Measurements from ENCODE around the gene PLCL1. TPM values are rescaled to one million over a fixed set of nuclear protein-coding genes. Genes with fewer than 3 reads are reported as not detected.

Gene PLCL1
- total and polyA plus RNA-seq, 12 donors = 1.6 to 24.0 (median 4.9) TPM

- intact Hi-C loops (cut with DNase I) = no loop called here
- 91 to 97% (median 95%) methylated on average over 2 of the region's 2 CpGs for WGBS, 4 donors
- TF ChIP-seq POLR2A (IDR thresholded peaks at IDR 0.05) = no peak
- TF ChIP-seq, protein P1, sequence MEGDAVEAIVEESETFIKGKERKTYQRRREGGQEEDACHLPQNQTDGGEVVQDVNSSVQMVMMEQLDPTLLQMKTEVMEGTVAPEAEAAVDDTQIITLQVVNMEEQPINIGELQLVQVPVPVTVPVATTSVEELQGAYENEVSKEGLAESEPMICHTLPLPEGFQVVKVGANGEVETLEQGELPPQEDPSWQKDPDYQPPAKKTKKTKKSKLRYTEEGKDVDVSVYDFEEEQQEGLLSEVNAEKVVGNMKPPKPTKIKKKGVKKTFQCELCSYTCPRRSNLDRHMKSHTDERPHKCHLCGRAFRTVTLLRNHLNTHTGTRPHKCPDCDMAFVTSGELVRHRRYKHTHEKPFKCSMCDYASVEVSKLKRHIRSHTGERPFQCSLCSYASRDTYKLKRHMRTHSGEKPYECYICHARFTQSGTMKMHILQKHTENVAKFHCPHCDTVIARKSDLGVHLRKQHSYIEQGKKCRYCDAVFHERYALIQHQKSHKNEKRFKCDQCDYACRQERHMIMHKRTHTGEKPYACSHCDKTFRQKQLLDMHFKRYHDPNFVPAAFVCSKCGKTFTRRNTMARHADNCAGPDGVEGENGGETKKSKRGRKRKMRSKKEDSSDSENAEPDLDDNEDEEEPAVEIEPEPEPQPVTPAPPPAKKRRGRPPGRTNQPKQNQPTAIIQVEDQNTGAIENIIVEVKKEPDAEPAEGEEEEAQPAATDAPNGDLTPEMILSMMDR (IDR thresholded peaks at IDR 0.05) = no peak
- Histone ChIP-seq H3K27me3 (no peaks in the 10 kb centered on the region), H3K36me3 (replicated peaks in 1 of 2) (no peaks in the 10 kb centered on the region), H3K9me3 (replicated peaks in 1 of 3) (no peaks in the 10 kb centered on the region), H3K4me1 (replicated peaks in 1 of 2) (no peaks in the 10 kb centered on the region), H3K27ac (no peak overlapping the region), H3K4me3 (no peak overlapping the region)
- no peak for DNase-seq
Measured at GRCh38 chr2:197985029-197985638, 180.7 kb downstream of the PLCL1 start.

DNA sequence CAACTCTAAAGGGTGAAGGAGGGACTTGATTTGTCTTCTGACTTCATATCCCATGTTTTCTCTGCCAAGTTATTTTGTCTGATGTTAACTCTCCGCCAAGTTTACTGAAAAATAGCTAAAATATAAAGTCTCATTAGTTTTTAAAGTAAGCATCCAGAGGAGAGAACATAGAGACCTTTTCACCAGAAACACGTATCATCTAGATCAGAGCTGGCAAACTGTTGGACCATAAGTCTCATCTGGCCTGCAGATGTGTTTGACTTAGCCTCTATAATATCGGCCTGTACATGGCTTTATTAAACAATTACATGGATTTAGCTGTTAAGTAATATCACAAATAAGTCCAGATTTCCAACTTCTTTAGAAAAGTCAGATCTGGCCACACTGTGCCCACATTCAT, 182.6 kb downstream of the PLCL1 start:
- WGBS, 4 donors = 80 to 88% (median 86%) methylated on average over 3 of the region's 3 CpGs
- Histone ChIP-seq H3K4me1 (replicated peaks in 1 of 2) (no peaks in the 10 kb centered on the region), H3K27ac (no peak overlapping the region), H3K4me3 (no peak overlapping the region), H3K9me3 (replicated peaks in 1 of 3) (no peaks in the 10 kb centered on the region), H3K27me3 (no peaks in the 10 kb centered on the region), H3K36me3 (replicated peaks in 1 of 2) (no peaks in the 10 kb centered on the region)
- intact Hi-C loops (cut with DNase I) = no loop called here
- TF ChIP-seq POLR2A (IDR thresholded peaks at IDR 0.05) = no peak
- TF ChIP-seq, protein P1 (IDR thresholded peaks at IDR 0.05) = no peak
- no peak for DNase-seq

- no peaks in the 10 kb centered on the region for H3K36me3 ChIP-seq (replicated peaks in 1 of 2)
- intact Hi-C loops (cut with DNase I) = no loop called here
Measured at GRCh38 chr2:197990356-197990755, 186.0 kb downstream of the PLCL1 start.

GRCh38 chr2:197992482-197993133, 188.2 kb downstream of the PLCL1 start:
- TF ChIP-seq, protein P1 (IDR thresholded peaks at IDR 0.05) = no peak
- TF ChIP-seq POLR2A (IDR thresholded peaks at IDR 0.05) = no peak
- DNase-seq = no peak
- Histone ChIP-seq H3K4me3 (no peak overlapping the region), H3K27ac (no peak overlapping the region), H3K9me3 (replicated peaks in 1 of 3) (no peaks in the 10 kb centered on the region), H3K36me3 (replicated peaks in 1 of 2) (no peaks in the 10 kb centered on the region), H3K27me3 (no peaks in the 10 kb centered on the region), H3K4me1 (replicated peaks in 1 of 2) (no peaks in the 10 kb centered on the region)
- 88 to 95% (median 89%) methylated on average over 4 of the region's 4 CpGs for WGBS, 4 donors
- intact Hi-C loops (cut with DNase I) = no loop called here

More at GRCh38 chr2:197990356-197990755, 186.0 kb downstream of the PLCL1 start:
- no peak for TF ChIP-seq POLR2A (IDR thresholded peaks at IDR 0.05)
- TF ChIP-seq, protein P1 (IDR thresholded peaks at IDR 0.05) = no peak
- no peak overlapping the region for H3K27ac ChIP-seq
- no peak overlapping the region for H3K4me3 ChIP-seq
- H3K4me1 ChIP-seq (replicated peaks in 1 of 2) = no peaks in the 10 kb centered on the region
- no peaks in the 10 kb centered on the region for H3K9me3 ChIP-seq (replicated peaks in 1 of 3)
- WGBS, 4 donors = 93 to 100% (median 97%) methylated on average over 2 of the region's 2 CpGs
- no peaks in the 10 kb centered on the region for H3K27me3 ChIP-seq
- DNase-seq = no peak

Data from adrenal gland (tissue), 12 donors.